Heart left ventricle (tissue), 16 donors: ENCODE results near the gene LARP7. TPM values are rescaled to one million over a fixed set of nuclear protein-coding genes. Genes with fewer than 3 reads are reported as not detected.
"Not testable (repeated sequence)": the region's sequence is repeated elsewhere in the genome, so short reads cannot be mapped to it uniquely, and the experiment has no call there.

Source experiments
- ATAC-seq, 4 donors: fragments of 200-7000 bp; cut with Tn5 transposase; one replicate each; pipeline ENCODE4 v1.9.1; 2020 to 2022; ENCODE audit warnings: moderate library complexity in 4 of 4, mild to moderate bottlenecking in 3 of 4, moderate number of reproducible peaks in 1 of 4
- DNase-seq, 5 donors: peaks; one replicate each; pipeline ENCODE4 v3.0.0-alpha.2; 2020
- H3K27ac ChIP-seq, 12 donors: fragments of 200-600 bp; sonication (generic) in 4 of 12; one replicate each; pipeline versions ENCODE4 v1.5.0 to v1.8.0; 2016 to 2022; ENCODE audit warnings: mild to moderate bottlenecking in 2 of 12
- H3K27me3 ChIP-seq, 9 donors: fragments of 200-600 bp; sonication (generic) in 2 of 9; one replicate each; pipeline versions ENCODE4 v1.5.1 to v1.8.0; 2016 to 2022; ENCODE audit warnings: mild to moderate bottlenecking in 3 of 9
- H3K36me3 ChIP-seq, 9 donors: fragments of 200-600 bp; sonication (generic) in 2 of 9; one replicate each; pipeline versions ENCODE4 v1.5.0 to v1.8.0; 2018 to 2022; ENCODE audit warnings: mild to moderate bottlenecking in 2 of 9
- H3K4me1 ChIP-seq, 12 donors: fragments of 200-600 bp; sonication (generic) in 4 of 12; one replicate each; pipeline versions ENCODE4 v1.5.0 to v1.8.0; 2016 to 2022; ENCODE audit warnings: mild to moderate bottlenecking in 3 of 12
- H3K4me3 ChIP-seq, 12 donors: fragments of 200-600 bp; sonication (generic) in 4 of 12; one replicate each; pipeline versions ENCODE4 v1.5.0 to v1.8.0; 2017 to 2022; ENCODE audit warnings: mild to moderate bottlenecking in 9 of 12, moderate library complexity in 4 of 12
- H3K9me3 ChIP-seq, 12 donors: fragments of 200-600 bp; sonication (generic) in 4 of 12; one replicate each; pipeline versions ENCODE4 v1.5.0 to v1.8.0; 2016 to 2022; ENCODE audit warnings: mild to moderate bottlenecking in 1 of 12
- CTCF ChIP-seq, 12 donors: fragments of 200-600 bp; sonication (generic) in 4 of 12; IDR thresholded peaks; one replicate each; pipeline versions ENCODE4 v1.5.0 to v1.8.0; 2018 to 2022; ENCODE audit warnings: antibody characterized with exemption in 12 of 12, mild to moderate bottlenecking in 5 of 12
- POLR2A ChIP-seq, 2 donors: fragments of 450-650 bp; IDR thresholded peaks; one replicate each; pipeline ENCODE4 v1.6.1; 2017; ENCODE audit warnings: antibody characterized with exemption in 2 of 2, mild to moderate bottlenecking in 2 of 2, moderate library complexity in 2 of 2
- WGBS, 4 donors: extraction: QIAGEN DNeasy Blood & Tissue Kit in 2 of 4; methylation state at CpG; one replicate each; pipeline versions ENCODE4 v1.1.5 to v1.1.7; 2013 to 2018; 5-methylcytosine and 5-hydroxymethylcytosine counted together
- intact Hi-C, 10 donors: fragments of 100-400 bp; cut with DNase I; formaldehyde crosslinking; loops; one replicate each; pipeline versions ENCODE4 v1.11.1 to v1.14.2; 2022
- polyA plus RNA-seq, 2 donors: library from polyadenylated mRNA; stranded (reverse); fragments of 200-250 nt; gene quantifications; one replicate each; pipeline ENCODE4 v1.2.3, GENCODE V29; 2013
- total RNA-seq, 9 donors: library from RNA; depleted of rRNA in 2 of 9; stranded (reverse); fragments of >200 nt in 2 of 9; fragmentation: NEBNext Ultra II Directional in 3 of 9; extraction: Animal tissue kit (Norgen Biotek cat#: 25700) in 3 of 9; gene quantifications; one replicate each; pipeline versions ENCODE4 v1.1.0 to v1.2.4, GENCODE V29; 2016 to 2023
- donor health status: ischemic (EF 13 %, LVEDD 7.1; RV severe dilation, severe dysfunction).
- donor health status: healthy with polysubstance abuse.
- donor health status: DM: no; HTN: yes; CAD: no.
- donor health status: DM: no; HTN: no; CAD: no.
- donor health status: ischemic (EF 25% LVEDD 6.9; RV normal size, moderate dysfunction).
- donor health status: ischemic (EF 25% LVEDD 5.7; RV mildly dilated, moderate dysfunction).
- donor health status: healthy.
- donor health status: DM: yes; HTN: yes; CAD: no.
- donor health status: ischemic (EF 35%, LVEDD 5.7; RV mildly dilated, moderate dysfunction).
- donor health status: nonischemic (EF 11% LVEDD 7.7; RV severe dilation, severe dysfunction).
- donor health status: DM: yes; HTN: yes; CAD: no.
- donor health status: PGD.
- donor health status: ischemic (EF 29% LVEDD 5.4; RV normal size, mild dysfunction).
- donor health status: nonischemic (EF 23%, LVEDD 6.1; RV moderate dilation, normal function).

Gene LARP7
- total and polyA plus RNA-seq, 11 donors = 43.0 to 73.0 (median 50.3) TPM

DNA sequence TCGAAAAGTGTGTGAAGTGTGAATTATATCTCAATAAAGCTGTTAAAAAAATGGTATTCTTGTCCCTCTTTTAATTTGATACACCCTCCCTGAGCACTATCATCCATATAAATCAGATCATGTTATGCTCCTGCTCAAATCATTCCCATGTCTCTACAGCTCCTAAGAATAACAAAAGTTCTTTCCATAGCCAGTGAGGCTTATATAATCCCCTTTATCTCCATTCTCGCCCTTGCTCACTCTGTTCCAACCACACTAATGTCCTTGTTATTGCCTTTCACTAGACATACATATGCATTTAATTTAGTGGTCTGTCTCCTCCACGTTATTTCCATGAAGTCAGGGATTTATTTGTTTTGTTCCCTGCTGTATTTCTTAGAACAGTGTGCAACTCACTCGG lies 10.7 kb upstream of the LARP7 start:
- Histone ChIP-seq H3K36me3 (peaks cover 0 to 19% (median 0%) of the 10 kb centered on the region in 9 donors), H3K4me1 (peaks cover 0 to 8% (median 0%) of the 10 kb centered on the region in 12 donors), H3K27ac (no peak overlapping the region), H3K4me3 (no peak overlapping the region), H3K27me3 (no peaks in the 10 kb centered on the region), H3K9me3 (no peaks in the 10 kb centered on the region)
- 78 to 87% (median 82%) methylated on average over 4 of the region's 4 CpGs for WGBS, 4 donors
- ATAC-seq (peak in 3 of 4 donors; percentile 36 to 51 (median 44)), DNase-seq (no peak)
- TF ChIP-seq CTCF (IDR thresholded peaks at IDR 0.05) (no peak), POLR2A (IDR thresholded peaks at IDR 0.05) (no peak)
- intact Hi-C loops = no loop called here

DNA sequence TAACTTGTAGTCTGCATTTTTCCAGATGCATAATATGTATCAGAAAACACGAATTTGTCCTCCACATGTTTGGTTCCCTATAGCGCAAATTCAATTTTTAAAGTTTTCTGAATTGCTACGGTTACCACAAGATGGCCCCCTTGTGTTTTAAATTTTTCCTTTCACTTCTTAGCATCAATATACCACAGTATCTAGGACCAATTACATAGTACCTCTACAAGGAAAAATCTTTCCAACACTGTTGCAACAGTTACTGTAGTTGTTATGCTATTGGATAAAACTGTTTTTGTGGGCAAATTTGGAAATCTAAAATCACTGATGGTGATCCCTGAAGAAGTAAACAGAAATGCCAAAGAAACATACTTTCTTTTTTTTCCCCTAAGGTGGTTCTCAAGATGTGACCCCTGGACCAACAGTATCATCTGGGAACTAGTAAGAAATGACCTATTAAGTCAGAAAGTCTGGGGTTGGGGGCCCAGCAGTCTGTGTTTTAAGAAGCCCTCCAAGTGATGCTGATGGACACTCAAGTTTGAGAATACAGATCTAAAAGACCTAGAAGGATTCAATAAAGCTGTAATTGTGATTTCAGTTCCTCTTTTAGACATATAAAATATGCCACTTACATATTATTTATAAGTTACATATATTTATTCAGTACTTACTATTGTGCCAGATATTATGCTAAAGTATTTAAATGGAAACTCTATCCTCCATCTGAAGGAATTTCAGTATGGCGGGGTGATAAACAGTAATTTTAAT lies 3.3 kb upstream of the LARP7 start:
- Histone ChIP-seq H3K36me3 (peaks cover 0 to 17% (median 0%) of the 10 kb centered on the region in 9 donors), H3K27ac (no peak overlapping the region), H3K4me1 (peaks cover 0 to 22% (median 13%) of the 10 kb centered on the region in 12 donors), H3K4me3 (no peak overlapping the region), H3K27me3 (no peaks in the 10 kb centered on the region), H3K9me3 (no peaks in the 10 kb centered on the region)
- TF ChIP-seq POLR2A (IDR thresholded peaks at IDR 0.05) = no peak
- peak in 11 of 12 donors; percentile 27 to 67 (median 56) for TF ChIP-seq CTCF (IDR thresholded peaks at IDR 0.05)
- DNase-seq = no peak
- intact Hi-C loops = loop anchor here (1.0 to 10.0 kb wide), 8 partner anchors 129 to 461 kb away; no protein-coding TSS in a partner anchor
- no peak for ATAC-seq
- 34 to 39% (median 35%) methylated on average over 4 of the region's 4 CpGs for WGBS, 4 donors

- Histone ChIP-seq H3K27me3 (no peaks in the 10 kb centered on the region), H3K4me1 (peaks cover 0 to 45% (median 21%) of the 10 kb centered on the region in 12 donors), H3K9me3 (no peaks in the 10 kb centered on the region), H3K27ac (peak overlapping the region; percentile 92 to 98 (median 97)), H3K36me3 (peaks cover 0 to 20% (median 1%) of the 10 kb centered on the region in 9 donors), H3K4me3 (peak overlapping the region; percentile 45 to 80 (median 68))
- intact Hi-C loops = loop anchor here in 6 of 10 donors (2.0 to 10.0 kb wide), 6 partner anchors 127 to 457 kb away; no protein-coding TSS in a partner anchor
- TF ChIP-seq CTCF (IDR thresholded peaks at IDR 0.05) (peak in 1 of 12 donors; percentile 11), POLR2A (IDR thresholded peaks at IDR 0.05) (no peak)
- no peak for DNase-seq
- 0 to 1% (median 0%) methylated on average over 8 of the region's 8 CpGs for WGBS, 4 donors
- no peak for ATAC-seq
These were observed 566 bp downstream of the LARP7 start for GRCh38 chr4:112637552-112637866.

- H3K9me3 ChIP-seq = no peaks in the 10 kb centered on the region
- peaks cover 0 to 49% (median 22%) of the 10 kb centered on the region in 12 donors for H3K4me1 ChIP-seq
- peaks cover 0 to 57% (median 37%) of the 10 kb centered on the region in 9 donors for H3K36me3 ChIP-seq
- no peak for DNase-seq
- TF ChIP-seq POLR2A (IDR thresholded peaks at IDR 0.05) (no peak), CTCF (IDR thresholded peaks at IDR 0.05) (no peak)
- H3K4me3 ChIP-seq = no peak overlapping the region
- no peaks in the 10 kb centered on the region for H3K27me3 ChIP-seq
- WGBS, 4 donors = 60 to 70% (median 63%) methylated on average over 2 of the region's 2 CpGs
- intact Hi-C loops = no loop called here
- ATAC-seq = no peak
- no peak overlapping the region for H3K27ac ChIP-seq
These were observed 5.6 kb downstream of the LARP7 start for GRCh38 chr4:112642526-112642925.

GRCh38 chr4:112644595-112645535 lies 7.9 kb downstream of the LARP7 start:
- intact Hi-C loops, H3K27ac ChIP-seq, H3K9me3 ChIP-seq, ATAC-seq, H3K4me3 ChIP-seq, H3K27me3 ChIP-seq, DNase-seq: not testable (repeated sequence)
- Histone ChIP-seq H3K36me3 (peaks cover 0 to 74% (median 60%) of the 10 kb centered on the region in 9 donors), H3K4me1 (peaks cover 0 to 36% (median 10%) of the 10 kb centered on the region in 12 donors)
- WGBS, 4 donors = 89 to 92% (median 90%) methylated on average over 10 of the region's 10 CpGs
